GM12892 (cell line): ENCODE results near the gene ATP6V0B.
A peak's percentile ranks its signal among the peaks of the same experiment; 100 is the strongest.

Experiments used
- POLR2A ChIP-seq: IDR thresholded peaks from 2 replicates; pipeline ENCODE4 v1.6.1; 2011; ENCODE audit warnings: low read depth, low read length, control low read depth
- TAF1 ChIP-seq: IDR thresholded peaks from 2 replicates; pipeline ENCODE4 v1.6.1; 2011; ENCODE audit warnings: low read depth, mild to moderate bottlenecking, control low read depth, low read length, borderline replicate concordance

DNA sequence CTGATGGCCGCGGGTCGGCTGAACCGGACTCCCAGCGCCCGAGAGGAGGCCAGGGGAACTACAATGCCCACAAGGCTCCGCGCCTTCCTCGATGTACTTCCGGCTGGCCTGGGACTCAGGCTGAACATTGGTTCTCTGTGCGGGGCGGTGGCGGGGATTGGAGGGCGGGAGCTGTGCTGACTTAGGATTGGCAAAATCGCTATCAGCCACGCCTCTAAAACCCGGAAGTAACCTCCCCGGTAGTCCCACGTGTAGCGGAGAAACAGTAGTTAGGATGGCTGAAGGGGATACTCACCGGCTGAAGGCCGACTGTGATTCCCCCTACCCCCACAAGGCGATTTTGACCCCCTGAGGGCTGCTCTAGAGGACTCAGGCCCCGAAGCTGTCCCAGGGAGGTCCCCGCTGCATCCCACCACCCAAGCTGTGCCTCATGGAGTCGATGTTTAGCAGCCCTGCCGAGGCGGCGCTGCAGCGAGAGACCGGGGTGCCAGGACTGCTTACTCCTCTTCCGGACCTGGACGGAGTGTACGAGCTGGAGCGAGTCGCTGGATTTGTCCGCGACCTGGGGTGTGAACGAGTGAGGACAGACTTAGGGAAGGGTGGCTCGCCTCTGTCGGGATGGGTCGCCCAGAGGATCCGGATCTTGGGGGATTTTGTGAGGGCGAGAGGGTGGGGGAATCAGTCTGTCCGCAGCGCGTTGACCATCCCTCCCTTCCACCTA is 4.9 kb upstream of the ATP6V0B start, which contains the start of gene DPH2:
- TF ChIP-seq POLR2A (peak; percentile 64; the same call in 1 of the 2 replicates), TAF1 (no peak)
